Raji (cell line): Measurements from ENCODE around the gene ADGRD2.
A peak's percentile ranks its signal among the peaks of the same experiment; 100 is the strongest.

Source experiments
- POLR2A ChIP-seq: IDR thresholded peaks from 2 replicates; pipeline ENCODE4 v1.6.1; 2011; ENCODE audit warnings: low read depth, low read length, control low read depth; ENCODE audit not compliant: insufficient read depth

Gene ADGRD2, protein sequence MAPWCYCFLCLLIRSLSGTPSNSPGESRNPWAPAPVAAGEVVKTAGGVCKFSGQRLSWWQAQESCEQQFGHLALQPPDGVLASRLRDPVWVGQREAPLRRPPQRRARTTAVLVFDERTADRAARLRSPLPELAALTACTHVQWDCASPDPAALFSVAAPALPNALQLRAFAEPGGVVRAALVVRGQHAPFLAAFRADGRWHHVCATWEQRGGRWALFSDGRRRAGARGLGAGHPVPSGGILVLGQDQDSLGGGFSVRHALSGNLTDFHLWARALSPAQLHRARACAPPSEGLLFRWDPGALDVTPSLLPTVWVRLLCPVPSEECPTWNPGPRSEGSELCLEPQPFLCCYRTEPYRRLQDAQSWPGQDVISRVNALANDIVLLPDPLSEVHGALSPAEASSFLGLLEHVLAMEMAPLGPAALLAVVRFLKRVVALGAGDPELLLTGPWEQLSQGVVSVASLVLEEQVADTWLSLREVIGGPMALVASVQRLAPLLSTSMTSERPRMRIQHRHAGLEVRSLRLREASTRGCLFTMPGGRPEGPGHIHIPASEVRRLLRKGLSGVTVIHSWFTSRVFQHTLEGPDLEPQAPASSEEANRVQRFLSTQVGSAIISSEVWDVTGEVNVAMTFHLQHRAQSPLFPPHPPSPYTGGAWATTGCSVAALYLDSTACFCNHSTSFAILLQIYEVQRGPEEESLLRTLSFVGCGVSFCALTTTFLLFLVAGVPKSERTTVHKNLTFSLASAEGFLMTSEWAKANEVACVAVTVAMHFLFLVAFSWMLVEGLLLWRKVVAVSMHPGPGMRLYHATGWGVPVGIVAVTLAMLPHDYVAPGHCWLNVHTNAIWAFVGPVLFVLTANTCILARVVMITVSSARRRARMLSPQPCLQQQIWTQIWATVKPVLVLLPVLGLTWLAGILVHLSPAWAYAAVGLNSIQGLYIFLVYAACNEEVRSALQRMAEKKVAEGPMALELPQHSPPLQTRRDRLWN

GRCh38 chr9:124450241-124450924 lies at the start of gene ADGRD2:
TSS of gene ADGRD2 (plus strand) at chr9:124450451. CDS start at chr9:124451667, 1,216 bp downstream.
- TF ChIP-seq POLR2A: no peak

- TF ChIP-seq POLR2A: no peak
Observed at GRCh38 chr9:124403246-124403645, 47.0 kb upstream of the ADGRD2 start.

DNA sequence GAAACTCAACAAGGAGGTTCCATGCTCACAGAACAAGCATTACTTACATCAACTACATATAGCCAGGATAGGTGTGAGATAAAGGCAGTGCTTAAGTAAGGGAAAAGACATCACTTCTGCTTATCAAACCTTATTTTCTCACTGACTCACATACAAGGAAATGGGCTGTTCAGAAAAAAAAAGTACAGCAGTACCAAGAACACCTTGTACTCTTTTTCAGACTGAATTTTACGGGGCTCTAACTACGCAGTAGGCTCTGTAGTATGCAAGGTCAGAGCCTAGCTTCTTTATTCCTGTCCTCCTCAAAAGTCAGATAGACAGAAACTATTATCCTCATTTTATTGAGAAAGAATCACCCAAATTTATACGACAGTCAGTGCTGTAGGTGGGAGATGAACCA lies 40.8 kb upstream of the ADGRD2 start:
- no peak for TF ChIP-seq POLR2A

- TF ChIP-seq POLR2A: no peak
Observed at GRCh38 chr9:124410321-124410913, 39.8 kb upstream of the ADGRD2 start.

GRCh38 chr9:124411514-124412227 lies 38.6 kb upstream of the ADGRD2 start:
- no peak for TF ChIP-seq POLR2A

- TF ChIP-seq POLR2A: no peak
Observed at GRCh38 chr9:124412228-124412575, 38.0 kb upstream of the ADGRD2 start.

DNA sequence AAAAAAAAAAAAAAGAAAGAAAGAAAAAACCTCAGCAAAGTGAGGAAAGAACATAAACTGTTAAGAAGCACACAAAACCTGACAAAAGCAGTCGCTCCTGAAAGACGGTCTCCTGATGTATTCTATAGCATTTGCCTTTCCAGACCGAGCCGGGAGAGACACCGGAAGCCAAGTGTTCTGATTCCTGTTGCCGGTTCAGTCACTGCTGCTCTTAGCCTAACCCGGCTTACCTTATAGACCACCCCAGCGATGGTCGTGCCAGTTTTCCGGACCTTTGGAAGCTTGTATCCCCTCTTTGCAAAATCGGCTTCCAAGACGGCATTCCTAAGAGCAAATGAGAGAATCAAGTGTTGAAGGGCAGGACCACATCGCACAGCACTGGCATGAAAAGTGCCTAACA lies 35.6 kb upstream of the ADGRD2 start:
- no peak for TF ChIP-seq POLR2A

GRCh38 chr9:124415102-124415851 lies 35.0 kb upstream of the ADGRD2 start, which contains the start of gene PSMB7:
TSS of gene PSMB7 (minus strand) at chr9:124415442. CDS start at chr9:124415425, 17 bp downstream.
- TF ChIP-seq POLR2A: peak; percentile 76

GRCh38 chr9:124415852-124416484 lies 34.3 kb upstream of the ADGRD2 start:
- no peak for TF ChIP-seq POLR2A

DNA sequence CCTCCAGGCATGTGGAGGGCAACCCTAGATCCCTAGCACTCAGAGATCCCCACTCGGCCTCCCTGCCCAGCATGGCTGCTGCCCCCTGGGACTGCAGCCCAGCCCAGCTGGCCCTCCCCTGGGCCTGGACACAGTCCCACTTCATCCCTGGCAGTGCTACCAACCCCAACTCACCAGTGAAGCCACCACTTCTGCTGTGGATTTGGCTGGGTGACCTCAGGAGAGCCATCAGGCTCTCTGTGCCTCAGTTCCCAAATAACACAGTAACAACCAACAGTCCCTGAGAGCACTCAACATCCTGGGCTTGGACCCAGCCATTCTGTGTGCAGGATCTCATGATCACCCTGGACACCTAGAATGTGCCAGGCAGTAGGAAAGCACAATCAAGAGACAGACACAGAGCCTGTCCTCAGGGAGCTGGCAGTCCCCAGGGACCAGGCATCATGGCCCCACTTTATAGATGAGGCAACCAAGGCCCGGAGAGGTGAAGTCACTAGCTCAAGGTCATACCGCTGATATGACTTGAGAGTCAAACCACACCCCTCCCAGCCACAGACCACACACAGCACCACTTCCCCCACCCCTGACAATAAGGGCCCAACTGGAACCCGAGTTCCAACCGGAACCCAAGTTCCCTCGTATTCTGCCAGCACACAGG lies 30.3 kb upstream of the ADGRD2 start:
- no peak for TF ChIP-seq POLR2A

- TF ChIP-seq POLR2A: no peak
Observed at GRCh38 chr9:124420991-124421543, 29.2 kb upstream of the ADGRD2 start.

DNA sequence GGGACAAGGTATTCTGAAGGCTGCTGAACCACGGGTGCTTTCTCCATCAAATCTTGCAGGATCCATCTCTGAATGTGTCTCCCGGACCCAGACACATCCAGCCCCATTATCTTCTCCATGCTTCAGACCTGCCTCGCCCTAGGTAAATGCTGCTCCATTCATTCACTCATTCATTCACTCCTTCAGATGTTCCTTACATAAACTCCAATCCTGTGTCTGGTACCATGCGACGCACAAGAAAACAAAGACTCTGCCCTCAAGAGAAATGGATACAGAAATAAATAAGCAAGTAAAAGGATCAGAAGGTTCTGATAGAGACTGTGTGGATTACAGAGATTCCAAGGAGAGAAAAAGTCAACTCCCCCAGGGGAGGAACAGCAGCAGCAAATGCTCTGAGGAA lies 27.1 kb upstream of the ADGRD2 start:
- no peak for TF ChIP-seq POLR2A
